Hepatocyte (in vitro differentiated cells): ENCODE results near the gene GAP43. TPM values are rescaled to one million over a fixed set of nuclear protein-coding genes. Genes with fewer than 3 reads are reported as not detected.

Experiments used
- DNase-seq: peaks from one replicate; pipeline ENCODE4 v3.0.0-alpha.2; 2016; ENCODE audit warnings: low spot score
- H2AFZ ChIP-seq: fragments of 200-600 bp; sonication (generic); 2 replicates; pipeline ENCODE4 v1.6.0; 2016; ENCODE audit warnings: antibody characterized with exemption, mild to moderate bottlenecking
- H3K27ac ChIP-seq: fragments of 200-600 bp; sonication (generic); 2 replicates; pipeline ENCODE4 v1.5.1; 2016; ENCODE audit warnings: mild to moderate bottlenecking
- H3K27me3 ChIP-seq: fragments of 200-600 bp; sonication (generic); 2 replicates; pipeline ENCODE4 v1.6.1; 2016
- H3K36me3 ChIP-seq: fragments of 200-600 bp; sonication (generic); replicated peaks from 2 replicates; pipeline ENCODE4 v1.5.1; 2016; ENCODE audit warnings: low read depth; ENCODE audit not compliant: insufficient read depth
- H3K4me1 ChIP-seq: fragments of 200-600 bp; sonication (generic); 2 replicates; pipeline ENCODE4 v1.5.1; 2016; ENCODE audit warnings: mild to moderate bottlenecking, moderate library complexity; ENCODE audit not compliant: insufficient read depth
- H3K4me2 ChIP-seq: fragments of 200-600 bp; sonication (generic); 2 replicates; pipeline ENCODE4 v1.6.0; 2016
- H3K4me3 ChIP-seq: fragments of 200-600 bp; sonication (generic); 2 replicates; pipeline ENCODE4 v1.5.1; 2016; ENCODE audit warnings: mild to moderate bottlenecking
- H3K79me2 ChIP-seq: fragments of 200-600 bp; sonication (generic); 2 replicates; pipeline ENCODE4 v1.6.0; 2017; ENCODE audit warnings: mild to moderate bottlenecking
- H3K9me2 ChIP-seq: fragments of 200-600 bp; sonication (generic); replicated peaks from 2 replicates; pipeline ENCODE4 v1.6.0; 2017; ENCODE audit warnings: mild to moderate bottlenecking; ENCODE audit not compliant: insufficient read depth
- H3K9me3 ChIP-seq: fragments of 200-600 bp; sonication (generic); 2 replicates; pipeline ENCODE4 v1.5.1; 2016; ENCODE audit warnings: low read depth, mild to moderate bottlenecking
- H4K20me1 ChIP-seq: fragments of 200-600 bp; sonication (generic); 2 replicates; pipeline ENCODE4 v1.6.0; 2016; ENCODE audit warnings: mild to moderate bottlenecking; ENCODE audit not compliant: insufficient read depth, poor library complexity, severe bottlenecking
- CTCF ChIP-seq: fragments of 200-600 bp; sonication (generic); IDR thresholded peaks from 2 replicates; pipeline ENCODE4 v1.5.1; 2016; ENCODE audit warnings: antibody characterized with exemption, mild to moderate bottlenecking; ENCODE audit not compliant: poor library complexity
- EZH2 ChIP-seq: fragments of 200-600 bp; sonication (generic); IDR thresholded peaks from 2 replicates; pipeline ENCODE4 v1.6.1; 2016; ENCODE audit warnings: antibody characterized with exemption, mild to moderate bottlenecking, borderline replicate concordance
- EZH2phosphoT487 ChIP-seq: fragments of 200-600 bp; sonication (generic); IDR thresholded peaks from one replicate; pipeline ENCODE4 v1.6.1; 2018; ENCODE audit warnings: antibody characterized with exemption, mild to moderate bottlenecking, low read depth, moderate library complexity; ENCODE audit not compliant: unreplicated experiment, severe bottlenecking
- WGBS: methylation state at CpG from one replicate; pipeline ENCODE4 v1.1.6; 2016; ENCODE audit warnings: low lambda C conversion rate; ENCODE audit errors: missing lambda C conversion rate; 5-methylcytosine and 5-hydroxymethylcytosine counted together
- polyA plus RNA-seq: library from polyadenylated mRNA; unstranded; fragments of >200 nt; fragmentation: Nextera tagmentation; extraction: Ambion mirVana; gene quantifications from 2 replicates; pipeline ENCODE4 v1.2.1, GENCODE V29; 2016
- total RNA-seq: library from RNA; depleted of rRNA; stranded (reverse); fragments of >200 nt; gene quantifications from 2 replicates; pipeline ENCODE4 v1.2.3, GENCODE V29; 2014

The GAP43 gene
- total and polyA plus RNA-seq, 2 experiments from 2014 or later = 0.60 to 0.81 TPM

GRCh38 chr3:115662356-115662755 lies 39.0 kb downstream of the GAP43 start:
- 78% methylated on average over 1 of the region's 1 CpG for WGBS
- Histone ChIP-seq H4K20me1 (no peaks in the 10 kb centered on the region), H3K27ac (no peak overlapping the region), H3K9me2 (no peaks in the 10 kb centered on the region), H2AFZ (no peak overlapping the region), H3K27me3 (no peaks in the 10 kb centered on the region), H3K4me2 (no peak overlapping the region), H3K79me2 (no peaks in the 10 kb centered on the region), H3K36me3 (no peaks in the 10 kb centered on the region), H3K9me3 (no peaks in the 10 kb centered on the region), H3K4me3 (no peak overlapping the region), H3K4me1 (peaks cover 14% of the 10 kb centered on the region)
- TF ChIP-seq CTCF (no peak), EZH2phosphoT487 (no peak), EZH2 (no peak)
- no peak for DNase-seq

GRCh38 chr3:115663414-115663813 lies 40.1 kb downstream of the GAP43 start:
- 87% methylated on average over 3 of the region's 3 CpGs for WGBS
- Histone ChIP-seq H3K36me3 (no peaks in the 10 kb centered on the region), H3K4me3 (no peak overlapping the region), H3K27me3 (no peaks in the 10 kb centered on the region), H3K27ac (no peak overlapping the region), H2AFZ (no peak overlapping the region), H4K20me1 (no peaks in the 10 kb centered on the region), H3K79me2 (no peaks in the 10 kb centered on the region), H3K4me2 (no peak overlapping the region), H3K9me2 (no peaks in the 10 kb centered on the region), H3K4me1 (peaks cover 7% of the 10 kb centered on the region), H3K9me3 (no peaks in the 10 kb centered on the region)
- no peak for DNase-seq
- TF ChIP-seq EZH2 = no peak
- no peak for TF ChIP-seq EZH2phosphoT487
- no peak for TF ChIP-seq CTCF

- Histone ChIP-seq H2AFZ (no peak overlapping the region), H3K9me2 (no peaks in the 10 kb centered on the region), H3K27me3 (no peaks in the 10 kb centered on the region), H3K4me2 (no peak overlapping the region), H3K27ac (no peak overlapping the region), H3K9me3 (no peaks in the 10 kb centered on the region), H4K20me1 (no peaks in the 10 kb centered on the region), H3K79me2 (no peaks in the 10 kb centered on the region), H3K36me3 (no peaks in the 10 kb centered on the region), H3K4me1 (no peaks in the 10 kb centered on the region), H3K4me3 (no peak overlapping the region)
- WGBS = 32% methylated on average over 2 of the region's 2 CpGs
- DNase-seq = no peak
- TF ChIP-seq EZH2 (no peak), CTCF (no peak), EZH2phosphoT487 (no peak)
Measured at GRCh38 chr3:115666081-115666480, 42.8 kb downstream of the GAP43 start.
